Bronchial epithelial cell (primary cell): ENCODE results near the gene PPP1R36. TPM values are rescaled to one million over a fixed set of nuclear protein-coding genes. Genes with fewer than 3 reads are reported as not detected.

ENCODE experiments used
- DNase-seq: peaks from one replicate; pipeline ENCODE4 v3.0.0-alpha.2; 2010; ENCODE audit warnings: low read depth
- FAIRE-seq: peaks from 2 replicates; lab custom pipeline; 2011; peaks lifted over from hg19 to GRCh38; lab: Jason Lieb, UNC
- H3K27me3 ChIP-seq: 2 replicates; pipeline ENCODE4 v1.5.1; 2011; ENCODE audit warnings: low read length; ENCODE audit not compliant: control insufficient read depth, insufficient read depth
- H3K36me3 ChIP-seq: 2 replicates; pipeline ENCODE4 v1.5.1; 2011; ENCODE audit warnings: low read length; ENCODE audit not compliant: control insufficient read depth, insufficient read depth
- H3K4me3 ChIP-seq: 2 replicates; pipeline ENCODE4 v1.5.1; 2011; ENCODE audit warnings: mild to moderate bottlenecking, low read depth, low read length, control low read depth
- CTCF ChIP-seq: IDR thresholded peaks from 2 replicates; pipeline ENCODE4 v1.5.1; 2011; ENCODE audit warnings: mild to moderate bottlenecking, moderate library complexity, low read length, control low read depth, inconsistent platforms; ENCODE audit not compliant: insufficient read depth, severe bottlenecking
- total RNA-seq: library from RNA; depleted of rRNA; stranded (reverse); fragments of >200 nt; gene quantifications from 2 replicates; pipeline ENCODE4 v1.2.1, GENCODE V29; 2014

PPP1R36 gene
- total RNA-seq, 1 donor from 2014 or later = 1.1 TPM

DNA sequence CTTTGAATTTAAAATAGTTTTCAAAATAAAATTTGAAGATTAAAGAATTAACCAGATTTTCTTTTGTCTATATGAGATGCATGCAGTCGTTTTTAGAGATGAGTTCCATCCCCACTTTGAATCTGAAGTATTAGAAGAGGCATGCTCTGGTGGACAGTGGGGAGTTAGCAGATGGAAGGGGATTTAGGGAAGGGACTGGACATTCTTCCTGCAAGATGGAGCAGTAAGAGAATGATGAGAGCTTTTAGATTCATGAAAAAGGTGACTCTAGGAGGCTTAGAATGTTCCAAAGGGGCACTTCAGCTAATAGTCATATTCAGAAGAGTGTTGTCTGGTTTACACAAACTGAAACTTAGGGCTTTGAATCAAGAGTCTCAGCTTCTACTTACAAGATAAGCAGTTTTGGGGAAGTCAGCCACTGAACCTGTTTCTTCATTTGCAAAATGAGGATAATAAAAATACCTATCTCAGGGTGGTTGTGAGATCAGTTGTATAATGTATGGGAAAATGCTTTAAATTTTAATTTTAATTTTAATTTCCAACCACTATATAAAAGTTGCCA, 41.5 kb upstream of the PPP1R36 start:
- Histone ChIP-seq H3K4me3 (no peak overlapping the region), H3K36me3 (no peaks in the 10 kb centered on the region), H3K27me3 (no peaks in the 10 kb centered on the region)
- DNase-seq = no peak
- no peak for FAIRE-seq
- no peak for TF ChIP-seq CTCF

- H3K4me3 ChIP-seq = no peak overlapping the region
- no peak for TF ChIP-seq CTCF
- DNase-seq (no peak), FAIRE-seq (no peak)
- no peaks in the 10 kb centered on the region for H3K27me3 ChIP-seq
- no peaks in the 10 kb centered on the region for H3K36me3 ChIP-seq
Measured at GRCh38 chr14:64509036-64509435, 40.7 kb upstream of the PPP1R36 start.

DNA sequence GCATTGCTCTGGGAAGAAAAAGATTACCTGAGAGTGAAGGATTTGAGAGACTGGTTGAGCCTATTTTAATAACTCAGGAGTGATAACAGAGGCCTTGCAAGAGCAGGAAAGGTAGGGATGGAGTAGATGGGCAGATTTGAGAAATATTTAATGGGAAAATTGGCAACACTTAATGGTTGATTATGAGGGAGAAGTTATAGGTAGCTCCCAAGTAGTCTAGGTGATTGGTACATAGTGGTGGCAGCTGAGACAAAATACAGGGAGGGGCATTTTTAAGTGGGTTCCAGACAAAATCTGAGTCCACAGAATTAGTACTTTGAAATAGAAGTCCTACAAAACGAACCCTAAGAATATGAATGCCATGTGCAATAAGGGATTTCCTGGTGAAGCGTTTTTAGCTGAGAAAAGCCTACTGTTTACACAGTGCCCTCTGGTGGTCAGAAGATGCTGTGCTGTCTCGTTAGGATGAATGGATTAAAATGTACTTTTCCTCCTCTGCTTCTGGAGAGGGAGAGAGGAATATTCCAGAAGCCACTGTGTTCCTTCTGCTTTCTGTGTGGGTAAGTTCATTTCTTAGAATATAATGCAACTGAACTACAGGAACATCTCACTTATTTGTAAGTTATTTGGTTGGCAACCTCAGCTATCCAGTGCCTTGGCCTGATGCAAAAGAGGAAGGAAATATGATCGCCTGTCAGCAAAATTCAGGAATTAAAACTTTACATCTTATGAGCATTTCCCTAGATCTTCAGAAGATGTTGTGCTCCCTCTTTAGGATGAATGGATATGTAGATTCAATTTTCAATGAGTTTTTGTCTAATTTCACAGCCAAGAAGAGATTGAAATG, 38.7 kb upstream of the PPP1R36 start:
- FAIRE-seq (peak; percentile 28), DNase-seq (peak; percentile 72)
- H3K4me3 ChIP-seq = no peak overlapping the region
- peak; percentile 81 for TF ChIP-seq CTCF
- H3K27me3 ChIP-seq = no peaks in the 10 kb centered on the region
- no peaks in the 10 kb centered on the region for H3K36me3 ChIP-seq

GRCh38 chr14:64513271-64513670, 36.5 kb upstream of the PPP1R36 start:
- Histone ChIP-seq H3K27me3 (no peaks in the 10 kb centered on the region), H3K36me3 (no peaks in the 10 kb centered on the region), H3K4me3 (no peak overlapping the region)
- TF ChIP-seq CTCF = no peak
- FAIRE-seq (no peak), DNase-seq (no peak)

- DNase-seq (no peak), FAIRE-seq (no peak)
- TF ChIP-seq CTCF = no peak
- Histone ChIP-seq H3K27me3 (no peaks in the 10 kb centered on the region), H3K36me3 (no peaks in the 10 kb centered on the region), H3K4me3 (no peak overlapping the region)
Measured at GRCh38 chr14:64515053-64515452, 34.7 kb upstream of the PPP1R36 start.
